ENCODE data around the gene TRIM67.
A peak's percentile ranks its signal among the peaks of the same experiment; 100 is the strongest.
"Not testable (repeated sequence)": the region's sequence is repeated elsewhere in the genome, so short reads cannot be mapped to it uniquely, and the experiment has no call there.

The TRIM67 gene

GRCh38 chr1:231161667-231162296, at the start of gene TRIM67:
Gene TRIM67 (plus strand): TSS chr1:231162058. CDS start chr1:231162970, 912 bp downstream.
- peak; percentile 18 for DNase-seq

- DNase-seq: no peak
These were observed 45.1 kb upstream of the TRIM67 start for GRCh38 chr1:231116738-231117137.

GRCh38 chr1:231118704-231119453, 43.0 kb upstream of the TRIM67 start:
- DNase-seq: no peak

- no peak for DNase-seq
These were observed 40.3 kb upstream of the TRIM67 start for GRCh38 chr1:231121533-231121932.

GRCh38 chr1:231122143-231122542, 39.7 kb upstream of the TRIM67 start:
- DNase-seq: no peak

GRCh38 chr1:231124746-231125145, 37.1 kb upstream of the TRIM67 start:
- DNase-seq: no peak

- no peak for DNase-seq
These were observed 35.8 kb upstream of the TRIM67 start for GRCh38 chr1:231125972-231126580.

- not testable (repeated sequence) for DNase-seq
These were observed 34.8 kb upstream of the TRIM67 start for GRCh38 chr1:231127106-231127505.

GRCh38 chr1:231128471-231128870, 33.4 kb upstream of the TRIM67 start:
- DNase-seq: not testable (repeated sequence)

- DNase-seq: no peak
These were observed 31.3 kb upstream of the TRIM67 start for GRCh38 chr1:231130544-231130943.

- not testable (repeated sequence) for DNase-seq
These were observed 29.3 kb upstream of the TRIM67 start for GRCh38 chr1:231132591-231132990.

GRCh38 chr1:231134624-231135023, 27.2 kb upstream of the TRIM67 start:
- peak; percentile 22 for DNase-seq

GRCh38 chr1:231138236-231138635, 23.6 kb upstream of the TRIM67 start:
- DNase-seq: peak; percentile 70

GRCh38 chr1:231139125-231139649, 22.7 kb upstream of the TRIM67 start:
- DNase-seq: peak; percentile 90

GRCh38 chr1:231139659-231140654, 21.9 kb upstream of the TRIM67 start:
- peak; percentile 99 for DNase-seq

- peak; percentile 47 for DNase-seq
These were observed 17.3 kb upstream of the TRIM67 start for GRCh38 chr1:231144416-231145193.

- DNase-seq: no peak
These were observed 14.0 kb upstream of the TRIM67 start for GRCh38 chr1:231147896-231148295.

- DNase-seq: no peak
These were observed 10.0 kb upstream of the TRIM67 start for GRCh38 chr1:231151811-231152210.

- DNase-seq: no peak
These were observed 8.1 kb upstream of the TRIM67 start for GRCh38 chr1:231153726-231154125.

- DNase-seq: no peak
These were observed 6.0 kb upstream of the TRIM67 start for GRCh38 chr1:231155808-231156207.

GRCh38 chr1:231157311-231157710, 4.5 kb upstream of the TRIM67 start:
- DNase-seq: peak; percentile 37

- not testable (repeated sequence) for DNase-seq
These were observed 3.7 kb upstream of the TRIM67 start for GRCh38 chr1:231158141-231158540.
